HEK293 (cell line): ENCODE results near the gene BCAS3.

Source experiments
- CTCF ChIA-PET: fragments of 350-600 bp; formaldehyde crosslinking; extraction: SDS; loops from one replicate; lab custom pipeline; 2021; ENCODE audit warnings: antibody characterized with exemption; lab: Yijun Ruan, JAX
- POLR2A ChIA-PET: fragments of 300-600 bp; formaldehyde crosslinking; extraction: SDS; loops from one replicate; lab custom pipeline; 2020; ENCODE audit warnings: antibody characterized with exemption, inconsistent platforms; lab: Yijun Ruan, JAX
- H3K27ac ChIP-seq: fragments of 200-500 bp; sonication (Bioruptor generic); 2 replicates; pipeline ENCODE4 v1.5.1; 2014; ENCODE audit warnings: low read depth, low read length, control low read depth, inconsistent platforms; ENCODE audit errors: extremely low read depth
- H3K36me3 ChIP-seq, 2 experiments: fragments of 200-500 bp in 1 of 2; sonication (Bioruptor generic) in 1 of 2; 1 replicate in 1 of 2; 2 replicates in 1 of 2; pipeline ENCODE4 v1.5.1; 2014 to 2017; ENCODE audit warnings: inconsistent platforms in 2 of 2, low read length in 2 of 2; ENCODE audit not compliant: control insufficient read depth in 2 of 2, insufficient read depth in 1 of 2
- H3K4me1 ChIP-seq: fragments of 200-500 bp; sonication (Bioruptor generic); 2 replicates; pipeline ENCODE4 v1.5.1; 2014; ENCODE audit warnings: mild to moderate bottlenecking, low read length, inconsistent platforms; ENCODE audit not compliant: control insufficient read depth, insufficient read depth
- H3K4me3 ChIP-seq: 2 replicates; pipeline ENCODE4 v1.5.1; 2011; ENCODE audit warnings: low read depth, mild to moderate bottlenecking, control low read depth, low read length, moderate library complexity
- H3K9me3 ChIP-seq: fragments of 200-500 bp; sonication (Bioruptor generic); 2 replicates; pipeline ENCODE4 v1.5.1; 2014; ENCODE audit warnings: low read depth, low read length, inconsistent platforms; ENCODE audit not compliant: control insufficient read depth, insufficient read depth
- GLIS2 ChIP-seq: fragments of 450-650 bp; formaldehyde crosslinking; IDR thresholded peaks from 2 replicates; pipeline ENCODE4 v1.5.1; 2016; ENCODE audit warnings: missing biosample characterization, missing genetic modification characterization
- KLF1 ChIP-seq: fragments of 450-650 bp; formaldehyde crosslinking; IDR thresholded peaks from 2 replicates; pipeline ENCODE4 v1.5.1; 2016; ENCODE audit warnings: missing biosample characterization, missing genetic modification characterization
- REPIN1 ChIP-seq: fragments of 450-650 bp; formaldehyde crosslinking; IDR thresholded peaks from 2 replicates; pipeline ENCODE4 v1.5.1; 2017; ENCODE audit warnings: missing biosample characterization, missing genetic modification characterization, low read depth
- YY1 ChIP-seq: fragments of 450-650 bp; formaldehyde crosslinking; IDR thresholded peaks from 2 replicates; pipeline ENCODE4 v1.5.1; 2018; ENCODE audit warnings: missing biosample characterization, missing genetic modification characterization
- ZBTB21 ChIP-seq: fragments of 450-650 bp; formaldehyde crosslinking; IDR thresholded peaks from 2 replicates; pipeline ENCODE4 v1.5.1; 2017; ENCODE audit warnings: missing biosample characterization, missing genetic modification characterization
- ZBTB48 ChIP-seq: fragments of 450-650 bp; formaldehyde crosslinking; IDR thresholded peaks from 2 replicates; pipeline ENCODE4 v1.5.1; 2016; ENCODE audit warnings: missing biosample characterization, missing genetic modification characterization
- ZNF132 ChIP-seq: fragments of 450-650 bp; formaldehyde crosslinking; IDR thresholded peaks from 2 replicates; pipeline ENCODE4 v1.5.1; 2017; ENCODE audit warnings: missing biosample characterization, missing genetic modification characterization, borderline replicate concordance
- ZNF19 ChIP-seq: fragments of 450-650 bp; formaldehyde crosslinking; IDR thresholded peaks from 2 replicates; pipeline ENCODE4; 2016; ENCODE audit warnings: missing biosample characterization, missing genetic modification characterization, low read depth
- ZNF335 ChIP-seq: fragments of 450-650 bp; formaldehyde crosslinking; conservative IDR thresholded peaks from 2 replicates; pipeline ENCODE4 v1.5.1; 2016; ENCODE audit warnings: missing biosample characterization, missing genetic modification characterization
- ZNF354C ChIP-seq: fragments of 450-650 bp; formaldehyde crosslinking; IDR thresholded peaks from 2 replicates; pipeline ENCODE4 v1.5.1; 2016; ENCODE audit warnings: missing biosample characterization, missing genetic modification characterization, low read depth, borderline replicate concordance
- ZNF404 ChIP-seq: fragments of 450-650 bp; formaldehyde crosslinking; IDR thresholded peaks from 2 replicates; pipeline ENCODE4 v1.5.1; 2017; ENCODE audit warnings: missing biosample characterization, missing genetic modification characterization
- ZNF423 ChIP-seq: fragments of 450-650 bp; formaldehyde crosslinking; IDR thresholded peaks from 2 replicates; pipeline ENCODE4 v1.5.1; 2016; ENCODE audit warnings: missing biosample characterization, missing genetic modification characterization
- ZNF473 ChIP-seq: fragments of 450-650 bp; formaldehyde crosslinking; IDR thresholded peaks from 2 replicates; pipeline ENCODE4 v1.5.1; 2017; ENCODE audit warnings: missing biosample characterization, missing genetic modification characterization
- ZNF521 ChIP-seq: fragments of 450-650 bp; formaldehyde crosslinking; IDR thresholded peaks from 2 replicates; pipeline ENCODE4 v1.5.1; 2017; ENCODE audit warnings: missing biosample characterization, mild to moderate bottlenecking, missing genetic modification characterization
- ZNF530 ChIP-seq: fragments of 450-650 bp; formaldehyde crosslinking; IDR thresholded peaks from 2 replicates; pipeline ENCODE4 v1.5.1; 2016; ENCODE audit warnings: low read depth, missing biosample characterization, missing genetic modification characterization
- ZNF768 ChIP-seq: fragments of 450-650 bp; formaldehyde crosslinking; IDR thresholded peaks from 2 replicates; pipeline ENCODE4 v1.5.1; 2018; ENCODE audit warnings: missing biosample characterization, mild to moderate bottlenecking, missing genetic modification characterization
- ZNF791 ChIP-seq: fragments of 450-650 bp; formaldehyde crosslinking; IDR thresholded peaks from 2 replicates; pipeline ENCODE4 v1.5.1; 2016; ENCODE audit warnings: missing biosample characterization, missing genetic modification characterization
- ZSCAN23 ChIP-seq: fragments of 450-650 bp; formaldehyde crosslinking; IDR thresholded peaks from 2 replicates; pipeline ENCODE4 v1.5.1; 2016; ENCODE audit warnings: missing biosample characterization, missing genetic modification characterization
- ZSCAN30 ChIP-seq: fragments of 450-650 bp; IDR thresholded peaks from 2 replicates; pipeline ENCODE4 v1.5.1; 2018; ENCODE audit warnings: missing biosample characterization, mild to moderate bottlenecking, missing genetic modification characterization, moderate library complexity
- TF ChIP-seq, protein P1 (sequence below): fragments of 450-650 bp; formaldehyde crosslinking; IDR thresholded peaks from 2 replicates; pipeline ENCODE4 v1.5.1; 2016; ENCODE audit warnings: missing biosample characterization, missing genetic modification characterization
- TF ChIP-seq, protein P2 (sequence below): fragments of 450-650 bp; formaldehyde crosslinking; IDR thresholded peaks from 2 replicates; pipeline ENCODE4 v1.5.1; 2016; ENCODE audit warnings: missing biosample characterization, missing genetic modification characterization, borderline replicate concordance
- TF ChIP-seq, protein P3 (sequence below): fragments of 450-650 bp; formaldehyde crosslinking; IDR thresholded peaks from 2 replicates; pipeline ENCODE4 v1.5.1; 2016; ENCODE audit warnings: missing biosample characterization, missing genetic modification characterization
- TF ChIP-seq, protein P4 (sequence below): IDR thresholded peaks from 2 replicates; pipeline ENCODE4 v1.6.1; 2011; ENCODE audit warnings: mild to moderate bottlenecking, low read depth, low read length, borderline replicate concordance

BCAS3 gene

DNA sequence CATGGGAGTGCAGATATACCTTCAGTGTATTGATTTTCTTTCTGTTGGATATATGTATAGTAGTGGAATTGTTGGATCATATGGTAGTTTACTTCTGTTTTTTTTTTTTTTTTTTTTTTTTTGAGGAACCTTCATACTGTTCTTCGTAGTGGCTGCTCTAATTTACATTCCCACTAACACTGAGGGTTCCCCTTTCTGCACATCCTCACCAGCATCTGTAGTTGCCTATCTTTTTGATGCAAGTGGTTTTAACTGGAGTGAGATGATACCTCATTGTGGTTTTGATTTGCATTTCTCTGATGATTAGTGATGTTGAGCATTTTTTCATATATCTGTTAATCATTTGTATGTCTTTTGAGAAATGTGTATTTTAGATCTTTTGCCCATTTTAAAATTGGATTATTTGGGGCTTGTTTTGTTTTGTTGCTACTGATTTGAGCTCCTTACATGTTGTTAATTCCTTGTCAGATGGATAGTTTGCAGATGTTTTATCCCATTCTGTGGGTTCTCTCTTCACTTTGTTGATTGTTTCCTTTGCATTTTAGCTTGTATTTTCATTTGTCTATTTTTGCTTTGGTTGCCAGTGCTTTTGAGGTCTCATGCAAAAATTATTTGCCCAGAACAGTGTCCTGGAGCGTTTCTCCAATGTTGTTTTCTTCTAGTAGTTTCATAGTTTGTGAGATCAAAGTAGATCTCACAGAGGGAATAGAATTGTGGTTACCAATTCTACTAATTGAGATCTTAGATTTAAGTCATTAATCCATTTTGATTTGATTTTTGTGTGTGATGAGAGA, 25.0 kb upstream of the BCAS3 start (continued):
- TF ChIP-seq ZNF473 (tag by site-specific recombination) (no peak), GLIS2 (no peak), ZSCAN23 (tag by site-specific recombination) (no peak)
- TF ChIP-seq, protein P1, sequence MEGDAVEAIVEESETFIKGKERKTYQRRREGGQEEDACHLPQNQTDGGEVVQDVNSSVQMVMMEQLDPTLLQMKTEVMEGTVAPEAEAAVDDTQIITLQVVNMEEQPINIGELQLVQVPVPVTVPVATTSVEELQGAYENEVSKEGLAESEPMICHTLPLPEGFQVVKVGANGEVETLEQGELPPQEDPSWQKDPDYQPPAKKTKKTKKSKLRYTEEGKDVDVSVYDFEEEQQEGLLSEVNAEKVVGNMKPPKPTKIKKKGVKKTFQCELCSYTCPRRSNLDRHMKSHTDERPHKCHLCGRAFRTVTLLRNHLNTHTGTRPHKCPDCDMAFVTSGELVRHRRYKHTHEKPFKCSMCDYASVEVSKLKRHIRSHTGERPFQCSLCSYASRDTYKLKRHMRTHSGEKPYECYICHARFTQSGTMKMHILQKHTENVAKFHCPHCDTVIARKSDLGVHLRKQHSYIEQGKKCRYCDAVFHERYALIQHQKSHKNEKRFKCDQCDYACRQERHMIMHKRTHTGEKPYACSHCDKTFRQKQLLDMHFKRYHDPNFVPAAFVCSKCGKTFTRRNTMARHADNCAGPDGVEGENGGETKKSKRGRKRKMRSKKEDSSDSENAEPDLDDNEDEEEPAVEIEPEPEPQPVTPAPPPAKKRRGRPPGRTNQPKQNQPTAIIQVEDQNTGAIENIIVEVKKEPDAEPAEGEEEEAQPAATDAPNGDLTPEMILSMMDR (tag by site-specific recombination) = no peak

DNA sequence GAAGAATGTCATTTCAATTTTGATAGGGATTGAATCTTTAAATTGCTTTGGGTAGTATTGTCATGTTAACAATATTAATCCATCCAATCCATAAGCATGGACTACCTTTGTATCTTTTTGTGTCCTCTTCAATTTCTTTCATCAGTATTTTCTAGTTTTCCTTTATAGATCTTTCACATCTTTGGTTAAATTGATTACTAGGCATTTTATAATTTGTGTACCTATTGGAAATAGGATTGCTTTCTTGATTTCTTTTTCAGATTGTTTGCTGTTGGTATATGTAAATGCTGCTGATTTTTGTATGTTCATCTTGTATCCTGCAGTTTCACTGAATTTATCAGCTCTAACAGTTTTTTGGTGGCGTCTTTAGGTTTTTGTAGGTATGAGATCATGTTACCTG, 24.1 kb upstream of the BCAS3 start:
- CTCF ChIA-PET = interaction anchor here (1.3 to 1.7 kb wide), 2 partner anchors 15 to 83 kb away, joined by 3 to 16 read pairs; no protein-coding TSS in a partner anchor

DNA sequence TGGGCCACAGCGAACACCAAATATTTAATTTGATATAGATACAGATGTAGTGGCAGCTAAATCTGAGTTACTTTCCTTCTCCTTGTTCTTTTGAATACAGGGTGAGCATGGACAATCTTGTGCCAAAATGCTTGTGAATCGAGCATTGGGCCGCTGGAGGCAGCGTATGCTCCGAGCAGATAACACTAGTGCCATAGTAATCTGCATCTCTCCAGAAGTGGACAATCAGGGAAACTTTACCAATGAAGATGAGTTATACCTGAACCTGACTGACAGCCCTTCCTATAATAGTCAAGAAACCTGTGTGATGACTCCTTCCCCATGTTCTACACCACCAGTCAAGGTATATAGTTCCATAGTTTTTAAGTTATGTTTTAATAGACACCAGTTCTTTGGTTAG, 21.2 kb upstream of the BCAS3 start:
- H3K4me3 ChIP-seq = no peak overlapping the region
- no peak overlapping the region for H3K27ac ChIP-seq
- peaks cover 30 to 40% of the 10 kb centered on the region in 2 experiments for H3K36me3 ChIP-seq
- ChIA-PET CTCF (interaction anchor here (0.8 to 3.1 kb wide), 3 partner anchors 10 to 18 kb away, joined by 3 to 12 read pairs (median 3); no protein-coding TSS in a partner anchor), POLR2A (interaction anchor here (0.5 kb wide), 1 partner anchor 54 kb away, joined by 4 read pairs; no protein-coding TSS in a partner anchor)
- no peaks in the 10 kb centered on the region for H3K9me3 ChIP-seq
- TF ChIP-seq, protein P2, sequence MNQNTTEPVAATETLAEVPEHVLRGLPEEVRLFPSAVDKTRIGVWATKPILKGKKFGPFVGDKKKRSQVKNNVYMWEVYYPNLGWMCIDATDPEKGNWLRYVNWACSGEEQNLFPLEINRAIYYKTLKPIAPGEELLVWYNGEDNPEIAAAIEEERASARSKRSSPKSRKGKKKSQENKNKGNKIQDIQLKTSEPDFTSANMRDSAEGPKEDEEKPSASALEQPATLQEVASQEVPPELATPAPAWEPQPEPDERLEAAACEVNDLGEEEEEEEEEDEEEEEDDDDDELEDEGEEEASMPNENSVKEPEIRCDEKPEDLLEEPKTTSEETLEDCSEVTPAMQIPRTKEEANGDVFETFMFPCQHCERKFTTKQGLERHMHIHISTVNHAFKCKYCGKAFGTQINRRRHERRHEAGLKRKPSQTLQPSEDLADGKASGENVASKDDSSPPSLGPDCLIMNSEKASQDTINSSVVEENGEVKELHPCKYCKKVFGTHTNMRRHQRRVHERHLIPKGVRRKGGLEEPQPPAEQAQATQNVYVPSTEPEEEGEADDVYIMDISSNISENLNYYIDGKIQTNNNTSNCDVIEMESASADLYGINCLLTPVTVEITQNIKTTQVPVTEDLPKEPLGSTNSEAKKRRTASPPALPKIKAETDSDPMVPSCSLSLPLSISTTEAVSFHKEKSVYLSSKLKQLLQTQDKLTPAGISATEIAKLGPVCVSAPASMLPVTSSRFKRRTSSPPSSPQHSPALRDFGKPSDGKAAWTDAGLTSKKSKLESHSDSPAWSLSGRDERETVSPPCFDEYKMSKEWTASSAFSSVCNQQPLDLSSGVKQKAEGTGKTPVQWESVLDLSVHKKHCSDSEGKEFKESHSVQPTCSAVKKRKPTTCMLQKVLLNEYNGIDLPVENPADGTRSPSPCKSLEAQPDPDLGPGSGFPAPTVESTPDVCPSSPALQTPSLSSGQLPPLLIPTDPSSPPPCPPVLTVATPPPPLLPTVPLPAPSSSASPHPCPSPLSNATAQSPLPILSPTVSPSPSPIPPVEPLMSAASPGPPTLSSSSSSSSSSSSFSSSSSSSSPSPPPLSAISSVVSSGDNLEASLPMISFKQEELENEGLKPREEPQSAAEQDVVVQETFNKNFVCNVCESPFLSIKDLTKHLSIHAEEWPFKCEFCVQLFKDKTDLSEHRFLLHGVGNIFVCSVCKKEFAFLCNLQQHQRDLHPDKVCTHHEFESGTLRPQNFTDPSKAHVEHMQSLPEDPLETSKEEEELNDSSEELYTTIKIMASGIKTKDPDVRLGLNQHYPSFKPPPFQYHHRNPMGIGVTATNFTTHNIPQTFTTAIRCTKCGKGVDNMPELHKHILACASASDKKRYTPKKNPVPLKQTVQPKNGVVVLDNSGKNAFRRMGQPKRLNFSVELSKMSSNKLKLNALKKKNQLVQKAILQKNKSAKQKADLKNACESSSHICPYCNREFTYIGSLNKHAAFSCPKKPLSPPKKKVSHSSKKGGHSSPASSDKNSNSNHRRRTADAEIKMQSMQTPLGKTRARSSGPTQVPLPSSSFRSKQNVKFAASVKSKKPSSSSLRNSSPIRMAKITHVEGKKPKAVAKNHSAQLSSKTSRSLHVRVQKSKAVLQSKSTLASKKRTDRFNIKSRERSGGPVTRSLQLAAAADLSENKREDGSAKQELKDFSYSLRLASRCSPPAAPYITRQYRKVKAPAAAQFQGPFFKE (tag by site-specific recombination) = no peak
- TF ChIP-seq ZNF423 = no peak
- no peak for TF ChIP-seq ZNF132 (tag by site-specific recombination)
- TF ChIP-seq ZNF530 = no peak
- no peak for TF ChIP-seq ZNF521 (tag by site-specific recombination)
- no peak for TF ChIP-seq REPIN1 (tag by site-specific recombination)
- TF ChIP-seq ZNF768 = no peak
- no peak for TF ChIP-seq ZNF473 (tag by site-specific recombination)
- no peak for TF ChIP-seq ZNF404 (tag by site-specific recombination)
- no peak for TF ChIP-seq ZNF791 (tag by site-specific recombination)
- no peak for TF ChIP-seq ZBTB48
- H3K4me1 ChIP-seq = no peaks in the 10 kb centered on the region

More for the DNA sequence above, 24.1 kb upstream of the BCAS3 start:
- POLR2A ChIA-PET = no interaction called here
- TF ChIP-seq ZSCAN30 (tag by site-specific recombination) (no peak), ZNF335 (no peak), YY1 (tag by site-specific recombination) (no peak), ZBTB21 (tag by site-specific recombination) (no peak), ZNF354C (no peak), ZNF768 (no peak), KLF1 (no peak), ZNF19 (tag by site-specific recombination) (no peak)
- TF ChIP-seq, protein P3, sequence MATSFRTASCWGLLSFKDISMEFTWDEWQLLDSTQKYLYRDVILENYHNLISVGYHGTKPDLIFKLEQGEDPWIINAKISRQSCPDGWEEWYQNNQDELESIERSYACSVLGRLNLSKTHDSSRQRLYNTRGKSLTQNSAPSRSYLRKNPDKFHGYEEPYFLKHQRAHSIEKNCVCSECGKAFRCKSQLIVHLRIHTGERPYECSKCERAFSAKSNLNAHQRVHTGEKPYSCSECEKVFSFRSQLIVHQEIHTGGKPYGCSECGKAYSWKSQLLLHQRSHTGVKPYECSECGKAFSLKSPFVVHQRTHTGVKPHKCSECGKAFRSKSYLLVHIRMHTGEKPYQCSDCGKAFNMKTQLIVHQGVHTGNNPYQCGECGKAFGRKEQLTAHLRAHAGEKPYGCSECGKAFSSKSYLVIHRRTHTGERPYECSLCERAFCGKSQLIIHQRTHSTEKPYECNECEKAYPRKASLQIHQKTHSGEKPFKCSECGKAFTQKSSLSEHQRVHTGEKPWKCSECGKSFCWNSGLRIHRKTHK (tag by site-specific recombination) = no peak
- TF ChIP-seq, protein P4, sequence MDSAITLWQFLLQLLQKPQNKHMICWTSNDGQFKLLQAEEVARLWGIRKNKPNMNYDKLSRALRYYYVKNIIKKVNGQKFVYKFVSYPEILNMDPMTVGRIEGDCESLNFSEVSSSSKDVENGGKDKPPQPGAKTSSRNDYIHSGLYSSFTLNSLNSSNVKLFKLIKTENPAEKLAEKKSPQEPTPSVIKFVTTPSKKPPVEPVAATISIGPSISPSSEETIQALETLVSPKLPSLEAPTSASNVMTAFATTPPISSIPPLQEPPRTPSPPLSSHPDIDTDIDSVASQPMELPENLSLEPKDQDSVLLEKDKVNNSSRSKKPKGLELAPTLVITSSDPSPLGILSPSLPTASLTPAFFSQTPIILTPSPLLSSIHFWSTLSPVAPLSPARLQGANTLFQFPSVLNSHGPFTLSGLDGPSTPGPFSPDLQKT = no peak
- TF ChIP-seq, all 188 proteins: peak for 0
- Histone ChIP-seq H3K4me1 (no peaks in the 10 kb centered on the region), H3K4me3 (no peak overlapping the region), H3K9me3 (no peaks in the 10 kb centered on the region), H3K36me3 (peaks cover 45 to 57% of the 10 kb centered on the region in 2 experiments), H3K27ac (no peak overlapping the region)
